Spinal cord (tissue), 10 donors: ENCODE measurements around the gene RAD9B. TPM values are rescaled to one million over a fixed set of nuclear protein-coding genes. Genes with fewer than 3 reads are reported as not detected.
"Not testable (repeated sequence)": the region's sequence is repeated elsewhere in the genome, so short reads cannot be mapped to it uniquely, and the experiment has no call there.

ENCODE experiments used
- DNase-seq, 6 donors: peaks; one replicate each; pipeline versions ENCODE4 v3.0.0 to v3.0.0-alpha.2; 2013 to 2015; ENCODE audit warnings: low spot score in 6 of 6, low read depth in 4 of 6
- H3K27ac ChIP-seq: one replicate; pipeline ENCODE4 v1.5.1; 2013; ENCODE audit warnings: low read depth, low read length, control low read depth
- H3K27me3 ChIP-seq: one replicate; pipeline ENCODE4 v1.6.1; 2013; ENCODE audit warnings: low read length; ENCODE audit not compliant: control insufficient read depth, insufficient read depth
- H3K36me3 ChIP-seq: one replicate; pipeline ENCODE4 v1.6.1; 2013; ENCODE audit warnings: low read length; ENCODE audit not compliant: control insufficient read depth, insufficient read depth
- H3K4me1 ChIP-seq: one replicate; pipeline ENCODE4 v1.6.1; 2013; ENCODE audit warnings: low read length; ENCODE audit not compliant: control insufficient read depth, insufficient read depth
- H3K4me3 ChIP-seq: one replicate; pipeline ENCODE4 v1.5.1; 2013; ENCODE audit warnings: low read depth, low read length, control low read depth
- H3K9me3 ChIP-seq: one replicate; pipeline ENCODE4 v1.6.1; 2013; ENCODE audit warnings: low read length; ENCODE audit not compliant: control insufficient read depth, insufficient read depth
- WGBS: methylation state at CpG from one replicate; pipeline ENCODE4 v1.1.5; 2013; ENCODE audit warnings: missing lambda C conversion rate; ENCODE audit not compliant: insufficient coverage; 5-methylcytosine and 5-hydroxymethylcytosine counted together
- long read RNA-seq, 4 donors: transcript quantifications; one replicate each; lab custom pipeline, GENCODE V29; 2026
- polyA plus RNA-seq, 2 donors: library from polyadenylated mRNA; unstranded; fragments of 120-200 nt; gene quantifications; one replicate each; pipeline ENCODE4 v1.2.1, GENCODE V29; 2013; ENCODE audit not compliant: insufficient read length in 2 of 2
- total RNA-seq, 2 donors: library from RNA; depleted of rRNA in 1 of 2; stranded (reverse); fragments of 120-200 nt in 1 of 2; fragments of >200 nt in 1 of 2; gene quantifications; one replicate each; pipeline versions ENCODE4 v1.2.3 to v1.2.4, GENCODE V29; 2013 to 2014
- donor health status: healthy.

RAD9B gene
- total RNA-seq (1 to 10 TPM in 1 of 2 donors, under 1 TPM in 1; 0.89 to 1.2 TPM), polyA plus RNA-seq (1 to 10 TPM; 1.0 to 1.7 TPM)
- long read RNA-seq, donor 1 = 0 reads
- long read RNA-seq, donor 2 = 0 reads
- long read RNA-seq, donor 3 = 0 reads
- long read RNA-seq, donor 4 = 0 reads

GRCh38 chr12:110501752-110502738 lies at the start of gene RAD9B, which contains the start of gene VPS29:
Gene RAD9B (plus strand): TSS chr12:110502331. CDS start chr12:110502338, 7 bp downstream.
Gene VPS29 (minus strand): TSS chr12:110502111. CDS start chr12:110502051, 60 bp downstream.
- no peaks in the 10 kb centered on the region for H3K9me3 ChIP-seq
- WGBS = under 1% methylated on average over 53 of the region's 61 CpGs
- H3K4me3 ChIP-seq = peak within 1 kb of the TSS; percentile 98
- DNase-seq = peak; percentile 94 to 99 (median 96)
- peak within 1 kb of the TSS; percentile 62 for H3K27ac ChIP-seq
- H3K4me1 ChIP-seq = peaks cover 13% of the 10 kb centered on the region
- H3K27me3 ChIP-seq = no peaks in the 10 kb centered on the region
- peaks cover 3% of the 10 kb centered on the region for H3K36me3 ChIP-seq

DNA sequence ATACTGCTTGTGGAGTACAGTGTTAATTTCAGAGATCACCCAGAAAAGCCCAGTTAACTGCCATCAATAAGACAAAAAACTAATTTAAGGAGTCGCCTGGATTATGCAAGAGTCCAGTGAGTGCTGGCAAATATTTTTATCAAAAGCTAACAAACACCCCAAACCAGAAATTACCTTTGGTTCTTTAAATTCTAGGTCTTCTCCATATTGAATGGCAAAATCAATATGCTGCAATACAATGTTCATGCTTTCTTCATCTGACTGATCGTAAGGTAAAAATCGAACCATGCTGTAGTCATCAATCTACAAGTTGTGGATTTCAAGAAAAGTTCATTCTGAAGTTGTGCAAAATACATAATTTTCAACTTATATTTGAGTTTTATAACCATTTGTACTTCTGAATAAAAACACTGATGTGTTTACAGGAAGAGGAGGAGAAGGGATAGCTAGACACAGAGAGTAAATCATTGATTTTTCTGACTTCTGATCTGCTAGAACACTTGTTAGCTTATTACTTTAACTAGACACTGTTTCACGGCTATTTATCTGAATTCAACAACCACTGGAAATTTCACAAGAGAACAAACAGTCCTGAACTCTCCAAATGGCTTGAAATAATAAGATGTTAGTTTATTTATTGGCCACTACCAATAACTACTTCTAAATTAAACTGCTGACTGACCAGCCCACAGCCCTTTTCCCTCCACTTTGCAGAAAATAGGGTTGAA lies 48.4 kb upstream of the RAD9B start:
- no peak overlapping the region for H3K27ac ChIP-seq
- H3K4me3 ChIP-seq = no peak overlapping the region
- peaks cover 35% of the 10 kb centered on the region for H3K36me3 ChIP-seq
- H3K9me3 ChIP-seq = no peaks in the 10 kb centered on the region
- DNase-seq = no peak
- H3K4me1 ChIP-seq = peaks cover 16% of the 10 kb centered on the region
- WGBS = 100% methylated on average over 1 of the region's 4 CpGs
- no peaks in the 10 kb centered on the region for H3K27me3 ChIP-seq

DNA sequence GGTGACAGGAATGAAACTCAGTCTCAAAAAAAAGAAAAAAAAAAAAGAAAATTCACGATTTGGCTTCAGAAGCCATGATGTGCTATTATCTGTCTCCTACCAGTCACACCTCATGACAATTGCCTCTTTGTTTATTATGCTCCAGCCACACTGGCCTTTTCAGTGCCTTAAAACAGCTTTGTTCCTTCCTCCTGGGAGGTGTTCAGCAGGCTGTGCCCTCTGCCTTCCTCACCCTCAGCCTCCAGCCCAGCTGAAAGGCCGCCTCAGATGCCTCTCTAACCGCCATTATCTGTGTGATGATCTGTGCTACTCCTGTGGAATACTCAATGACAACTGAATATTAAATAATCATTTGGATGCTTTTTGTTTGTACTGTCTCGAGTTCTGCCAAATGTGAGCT lies 43.4 kb upstream of the RAD9B start:
- Histone ChIP-seq H3K4me3 (no peak overlapping the region), H3K27ac (no peak overlapping the region), H3K9me3 (no peaks in the 10 kb centered on the region), H3K36me3 (peaks cover 58% of the 10 kb centered on the region), H3K27me3 (no peaks in the 10 kb centered on the region), H3K4me1 (no peaks in the 10 kb centered on the region)
- DNase-seq = no peak
- WGBS = no CpG with 5 or more reads among the region's 4 CpGs

- WGBS = 83% methylated on average over 1 of the region's 5 CpGs
- not testable (repeated sequence) for H3K4me3 ChIP-seq, H3K4me1 ChIP-seq, H3K27ac ChIP-seq, DNase-seq, H3K9me3 ChIP-seq, H3K27me3 ChIP-seq
- H3K36me3 ChIP-seq = peaks cover 49% of the 10 kb centered on the region
These were observed 40.9 kb upstream of the RAD9B start for GRCh38 chr12:110461189-110461588.

- no peaks in the 10 kb centered on the region for H3K9me3 ChIP-seq
- WGBS = no CpG with 5 or more reads among the region's 2 CpGs
- no peak overlapping the region for H3K4me3 ChIP-seq
These were observed 37.1 kb upstream of the RAD9B start for GRCh38 chr12:110465024-110465423.

GRCh38 chr12:110465765-110466164 lies 36.4 kb upstream of the RAD9B start:
- not testable (repeated sequence) for H3K4me3 ChIP-seq, H3K27me3 ChIP-seq, DNase-seq, H3K9me3 ChIP-seq, H3K27ac ChIP-seq
- Histone ChIP-seq H3K36me3 (peaks cover 23% of the 10 kb centered on the region), H3K4me1 (peaks cover 20% of the 10 kb centered on the region)
- WGBS = 91% methylated on average over 7 of the region's 11 CpGs

More at GRCh38 chr12:110465024-110465423, 37.1 kb upstream of the RAD9B start:
- Histone ChIP-seq H3K36me3 (peaks cover 28% of the 10 kb centered on the region), H3K27ac (no peak overlapping the region), H3K27me3 (no peaks in the 10 kb centered on the region), H3K4me1 (peaks cover 20% of the 10 kb centered on the region)
- DNase-seq = no peak

DNA sequence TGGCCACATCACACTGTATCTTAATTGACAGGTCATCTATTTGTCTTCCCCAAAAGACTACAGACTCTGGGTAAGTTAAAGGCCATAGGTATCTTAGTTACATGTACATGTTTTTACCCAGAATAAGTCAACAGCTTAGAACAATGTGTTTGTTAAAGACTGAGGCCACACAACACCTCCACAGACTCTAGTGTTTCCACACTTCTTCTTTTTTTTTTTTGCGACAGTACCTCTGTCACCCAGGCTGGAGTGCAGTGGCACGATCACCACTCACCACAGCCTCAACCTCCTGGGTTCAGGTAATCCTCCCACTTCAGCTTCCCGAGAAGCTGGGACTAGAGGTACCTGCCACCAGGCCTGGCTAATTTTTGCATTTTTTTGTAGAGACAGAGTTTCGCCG lies 35.3 kb upstream of the RAD9B start:
- peaks cover 17% of the 10 kb centered on the region for H3K36me3 ChIP-seq
- no peaks in the 10 kb centered on the region for H3K27me3 ChIP-seq
- DNase-seq = no peak
- 82% methylated on average over 5 of the region's 5 CpGs for WGBS
- H3K4me1 ChIP-seq = peaks cover 20% of the 10 kb centered on the region
- H3K4me3 ChIP-seq = no peak overlapping the region
- no peaks in the 10 kb centered on the region for H3K9me3 ChIP-seq
- no peak overlapping the region for H3K27ac ChIP-seq

- no peak for DNase-seq
- Histone ChIP-seq H3K4me3 (peak overlapping the region; percentile 88), H3K27me3 (no peaks in the 10 kb centered on the region), H3K9me3 (no peaks in the 10 kb centered on the region), H3K27ac (peak overlapping the region; percentile 99), H3K36me3 (peaks cover 11% of the 10 kb centered on the region), H3K4me1 (peaks cover 20% of the 10 kb centered on the region)
- 0% methylated on average over 12 of the region's 15 CpGs for WGBS
These were observed 34.3 kb upstream of the RAD9B start for GRCh38 chr12:110467847-110468213.

GRCh38 chr12:110468214-110469048 lies 33.7 kb upstream of the RAD9B start, which contains the start of the genes FAM216A and GPN3:
Gene FAM216A (plus strand): TSS chr12:110468845. CDS start chr12:110468876, 31 bp downstream.
Gene GPN3 (minus strand): TSS chr12:110468257. CDS start chr12:110468203, 54 bp downstream.
- peak within 1 kb of the TSS; percentile 99 for H3K27ac ChIP-seq
- H3K36me3 ChIP-seq = peaks cover 6% of the 10 kb centered on the region
- H3K27me3 ChIP-seq = no peaks in the 10 kb centered on the region
- H3K4me3 ChIP-seq = peak within 1 kb of the TSS; percentile 88
- H3K9me3 ChIP-seq = no peaks in the 10 kb centered on the region
- peak; percentile 96 to 100 (median 99) for DNase-seq
- under 1% methylated on average over 73 of the region's 78 CpGs for WGBS
- H3K4me1 ChIP-seq = peaks cover 20% of the 10 kb centered on the region
